GM13976 (cell line): ENCODE measurements around the gene PRDM7.

Experiments used
- DNase-seq: peaks from one replicate; pipeline ENCODE4 v3.0.0; 2012; ENCODE audit warnings: low spot score
- CTCF ChIP-seq: IDR thresholded peaks from 2 replicates; pipeline ENCODE4 v1.5.1; 2012; ENCODE audit warnings: borderline replicate concordance, mild to moderate bottlenecking; ENCODE audit not compliant: insufficient read depth; ENCODE audit errors: extremely low read depth, missing control alignments, control extremely low read depth
- in situ Hi-C: fragments of 300-500 bp; cut with MboI; formaldehyde crosslinking; loops from one replicate; pipeline ENCODE4 v1.12.0; 2022; ENCODE audit warnings: low sequenced_read_pairs, mixed read lengths, inconsistent platforms; ENCODE audit not compliant: unreplicated experiment

PRDM7 gene

GRCh38 chr16:90035902-90036301, 41.2 kb downstream of the PRDM7 start:
- in situ Hi-C loops, result no loop called here
- no peak for DNase-seq
- no peak for TF ChIP-seq CTCF

- in situ Hi-C loops, result no loop called here
- no peak for DNase-seq
- TF ChIP-seq CTCF, result no peak
These were observed 42.6 kb downstream of the PRDM7 start for GRCh38 chr16:90034504-90034903.

GRCh38 chr16:90033387-90033786, 43.7 kb downstream of the PRDM7 start:
- no peak for DNase-seq
- in situ Hi-C loops, result no loop called here
- no peak for TF ChIP-seq CTCF

GRCh38 chr16:90032674-90033331, 44.3 kb downstream of the PRDM7 start:
- no peak for DNase-seq
- no peak for TF ChIP-seq CTCF
- in situ Hi-C loops, result no loop called here

GRCh38 chr16:90031931-90032673, 45.0 kb downstream of the PRDM7 start:
- no peak for DNase-seq
- TF ChIP-seq CTCF, result peak; percentile 0
- in situ Hi-C loops, result no loop called here

- in situ Hi-C loops, result no loop called here
- no peak for DNase-seq
- no peak for TF ChIP-seq CTCF
These were observed 45.8 kb downstream of the PRDM7 start for GRCh38 chr16:90031186-90031930.
